Endothelial cell of umbilical vein (primary cell): Measurements from ENCODE around the gene JCAD. TPM values are rescaled to one million over a fixed set of nuclear protein-coding genes. Genes with fewer than 3 reads are reported as not detected.
"Not testable (repeated sequence)": the region's sequence is repeated elsewhere in the genome, so short reads cannot be mapped to it uniquely, and the experiment has no call there.

Experiments
- BruUV-seq: library from RNA; stranded (reverse); fragments of 400-500 nt; replicated peaks from 2 replicates; lab custom pipeline; 2021; lab: Mats Ljungman, UMichigan
- CTCF ChIA-PET: fragments of 300-600, 350-600 bp; sonication (Branson Sonifier 250); formaldehyde crosslinking; loops from one replicate; lab custom pipeline; 2021; ENCODE audit warnings: antibody characterized with exemption, inconsistent platforms; lab: Charles Lee
- POLR2A ChIA-PET: fragments of 300-600, 350-600 bp; sonication (Branson Sonifier 250); formaldehyde crosslinking; loops from one replicate; lab custom pipeline; 2021; ENCODE audit warnings: antibody characterized with exemption, inconsistent platforms; lab: Charles Lee
- DNase-seq: peaks from one replicate; pipeline ENCODE4 v3.0.0-alpha.2; 2011; ENCODE audit warnings: low read depth, low spot score
- FAIRE-seq: peaks from 2 replicates; lab custom pipeline; 2011; peaks lifted over from hg19 to GRCh38; lab: Jason Lieb, UNC
- H2AFZ ChIP-seq: 2 replicates; pipeline ENCODE4 v1.6.0; 2012; ENCODE audit warnings: low read depth, low read length, control low read depth, inconsistent platforms
- H3K27ac ChIP-seq: 2 replicates; pipeline ENCODE4 v1.5.1; 2011; ENCODE audit warnings: low read depth, mild to moderate bottlenecking, control low read depth, low read length, moderate library complexity; ENCODE audit not compliant: insufficient read depth
- H3K27me3 ChIP-seq, 2 experiments: 2 replicates each; pipeline versions ENCODE4 v1.6.0 to v1.6.1; 2011; ENCODE audit warnings: low read length in 2 of 2, mixed read lengths in 1 of 2; ENCODE audit not compliant: control insufficient read depth in 2 of 2, insufficient read depth in 2 of 2
- H3K36me3 ChIP-seq, 2 experiments: 2 replicates in 1 of 2; 3 replicates in 1 of 2; pipeline ENCODE4 v1.5.1; 2011; ENCODE audit warnings: low read length in 2 of 2, mild to moderate bottlenecking in 1 of 2, moderate library complexity in 1 of 2; ENCODE audit not compliant: control insufficient read depth in 2 of 2, insufficient read depth in 2 of 2; ENCODE audit errors: extremely low read depth in 1 of 2
- H3K4me1 ChIP-seq: 3 replicates; pipeline ENCODE4 v1.5.1; 2011; ENCODE audit warnings: mild to moderate bottlenecking, low read length; ENCODE audit not compliant: control insufficient read depth, insufficient read depth; ENCODE audit errors: extremely low read depth
- H3K4me2 ChIP-seq: 2 replicates; pipeline ENCODE4 v1.6.1; 2011; ENCODE audit warnings: low read length, control low read depth, mixed read lengths; ENCODE audit not compliant: insufficient read depth
- H3K4me3 ChIP-seq, 3 experiments: fragments of 200-600 bp in 1 of 3; sonication (generic), shearing (Covaris generic) in 1 of 3; replicated peaks in 1 of 3; 2 replicates each; pipeline ENCODE4 v1.5.1; 2011 to 2016; ENCODE audit warnings: control low read depth in 3 of 3, low read length in 3 of 3, mild to moderate bottlenecking in 2 of 3, inconsistent platforms in 1 of 3, low read depth in 1 of 3, moderate library complexity in 1 of 3; ENCODE audit not compliant: insufficient read depth in 1 of 3
- H3K79me2 ChIP-seq: 2 replicates; pipeline ENCODE4 v1.6.0; 2012; ENCODE audit warnings: low read length, inconsistent platforms; ENCODE audit not compliant: control insufficient read depth, insufficient read depth
- H3K9ac ChIP-seq: replicated peaks from 2 replicates; pipeline ENCODE3; 2011; ENCODE audit warnings: low read length, control low read depth; ENCODE audit not compliant: insufficient read depth; ENCODE audit errors: extremely low read depth
- H3K9me1 ChIP-seq: replicated peaks from 3 replicates; pipeline ENCODE4 v1.6.0; 2011; ENCODE audit warnings: mild to moderate bottlenecking, low read length; ENCODE audit not compliant: control insufficient read depth, insufficient read depth; ENCODE audit errors: extremely low read depth
- H3K9me3 ChIP-seq: replicated peaks from 2 replicates; pipeline ENCODE4 v1.5.1; 2012; ENCODE audit warnings: low read length, inconsistent platforms; ENCODE audit not compliant: control insufficient read depth, insufficient read depth
- H4K20me1 ChIP-seq: replicated peaks from 2 replicates; pipeline ENCODE3; 2011; ENCODE audit warnings: mild to moderate bottlenecking, low read length; ENCODE audit not compliant: control insufficient read depth, insufficient read depth; ENCODE audit errors: extremely low read depth
- CTCF ChIP-seq, 2 donors: IDR thresholded peaks; 1 replicate in 1 of 2; 2 replicates in 1 of 2; pipeline ENCODE4 v1.5.1; 2011; ENCODE audit warnings: low read length in 2 of 2, mild to moderate bottlenecking in 2 of 2, moderate library complexity in 2 of 2, control low read depth in 1 of 2, inconsistent platforms in 1 of 2, low read depth in 1 of 2; ENCODE audit not compliant: insufficient read depth in 1 of 2; ENCODE audit errors: extremely low read depth in 1 of 2
- EZH2 ChIP-seq: IDR thresholded peaks from 2 replicates; pipeline ENCODE4 v1.6.1; 2012; ENCODE audit warnings: borderline replicate concordance, low read depth, mild to moderate bottlenecking, moderate library complexity, low read length, inconsistent platforms; ENCODE audit not compliant: severe bottlenecking
- FOS ChIP-seq: IDR thresholded peaks from 2 replicates; pipeline ENCODE4 v1.6.1; 2011; ENCODE audit warnings: mild to moderate bottlenecking, low read length, moderate library complexity, borderline replicate concordance; ENCODE audit not compliant: insufficient read depth
- GATA2 ChIP-seq: IDR thresholded peaks from 2 replicates; pipeline ENCODE4 v1.7.0; 2011; ENCODE audit warnings: low read depth, mild to moderate bottlenecking, moderate library complexity, mixed read lengths, low read length; ENCODE audit not compliant: insufficient read length, insufficient read depth
- JUN ChIP-seq: IDR thresholded peaks from 2 replicates; pipeline ENCODE4 v1.6.1; 2011; ENCODE audit warnings: borderline replicate concordance, low read depth; ENCODE audit not compliant: insufficient read length, insufficient read depth
- MAX ChIP-seq: IDR thresholded peaks from 2 replicates; pipeline ENCODE4 v1.6.1; 2011; ENCODE audit not compliant: insufficient read depth, insufficient read length
- MYC ChIP-seq: IDR thresholded peaks from one replicate; pipeline ENCODE4 v1.6.1; 2011; ENCODE audit warnings: mild to moderate bottlenecking, low read depth, low read length
- POLR2A ChIP-seq: IDR thresholded peaks from 2 replicates; pipeline ENCODE4 v1.6.1; 2012; ENCODE audit warnings: low read depth, mild to moderate bottlenecking, control low read depth, low read length
- POLR2AphosphoS5 ChIP-seq: IDR thresholded peaks from 2 replicates; pipeline ENCODE4 v1.6.1; 2012; ENCODE audit warnings: low read depth, mild to moderate bottlenecking, control low read depth, low read length, moderate library complexity; ENCODE audit not compliant: insufficient read depth
- dilution Hi-C: fragments of 300-500 bp; cut with MboI; formaldehyde crosslinking; loops from one replicate; pipeline ENCODE4 v1.15.0; 2019; ENCODE audit warnings: low sequenced_read_pairs; ENCODE audit not compliant: extremely low pct_ligation_motif_present
- intact Hi-C: fragments of 100-400 bp; cut with micrococcal nuclease; formaldehyde crosslinking; loops from one replicate; pipeline ENCODE4 v1.10.0; 2022
- polyA plus RNA-seq, 4 experiments: library from polyadenylated mRNA; depleted of rRNA in 3 of 4; stranded (reverse) in 3 of 4; unstranded in 1 of 4; fragments of >200 nt; gene quantifications; 2 replicates each; pipeline versions ENCODE4 v1.2.1 to v1.2.3, GENCODE V29; 2011 to 2012; ENCODE audit warnings: missing spikeins in 1 of 4
- total RNA-seq: library from RNA; stranded (reverse); gene quantifications from 2 replicates; pipeline ENCODE4 v1.2.3, GENCODE V29; 2021

Gene JCAD
- total and polyA plus RNA-seq, 2 donors (not counting 3 experiments of a cell fraction or from before 2014, with no cell fraction given), result 17.5 to 76.3 TPM

GRCh38 chr10:30103595-30104320 lies 44.4 kb upstream of the JCAD start:
- peak; percentile 62 for DNase-seq
- CTCF ChIA-PET, result no interaction called here

GRCh38 chr10:30099706-30100105 lies 40.3 kb upstream of the JCAD start:
- H3K4me3 ChIP-seq, H3K9ac ChIP-seq, FAIRE-seq: not testable (repeated sequence)

More at GRCh38 chr10:30103595-30104320, 44.4 kb upstream of the JCAD start:
- Histone ChIP-seq H4K20me1 (no peaks in the 10 kb centered on the region), H3K27ac (no peak overlapping the region), H3K4me2 (no peak overlapping the region), H3K9me3 (no peaks in the 10 kb centered on the region), H3K79me2 (no peaks in the 10 kb centered on the region), H3K9ac (no peak overlapping the region), H2AFZ (no peak overlapping the region), H3K4me3 (no peak overlapping the region), H3K27me3 (no peaks in the 10 kb centered on the region), H3K4me1 (peaks cover 14% of the 10 kb centered on the region), H3K36me3 (no peaks in the 10 kb centered on the region), H3K9me1 (no peaks in the 10 kb centered on the region)
- intact Hi-C loops, result no loop called here
- no peak for FAIRE-seq
- TF ChIP-seq POLR2A (no peak), POLR2AphosphoS5 (no peak), MAX (no peak), JUN (peak; percentile 7), MYC (no peak), FOS (peak; percentile 25), CTCF (IDR thresholded peaks at IDR 0.05; ENCODE audit: extremely low read depth in 1 of 2, insufficient read depth in 1 of 2, low read depth in 1 of 2, low read length in 2 of 2) (no peak), GATA2 (no peak), EZH2 (no peak)
- POLR2A ChIA-PET, result no interaction called here
- no TSS peak for BruUV-seq
- dilution Hi-C loops, result no loop called here

More at GRCh38 chr10:30099706-30100105, 40.3 kb upstream of the JCAD start:
- H3K27me3 ChIP-seq, H3K9me1 ChIP-seq, POLR2A ChIA-PET, intact Hi-C loops, H3K79me2 ChIP-seq, H2AFZ ChIP-seq, H3K36me3 ChIP-seq, H3K27ac ChIP-seq, CTCF ChIA-PET, H3K9me3 ChIP-seq, BruUV-seq, H3K4me2 ChIP-seq, H4K20me1 ChIP-seq, DNase-seq, dilution Hi-C loops: not testable (repeated sequence)
- H3K4me1 ChIP-seq, result peaks cover 13% of the 10 kb centered on the region
